Gastroesophageal sphincter (tissue), 3 donors: ENCODE data around the gene CNTNAP5.

Experiments
- POLR2A ChIP-seq, 2 donors: fragments of 450-650 bp; IDR thresholded peaks; one replicate each; pipeline ENCODE4 v1.6.1; 2017; ENCODE audit warnings: antibody characterized with exemption in 2 of 2, mild to moderate bottlenecking in 2 of 2, moderate library complexity in 1 of 2
- POLR2AphosphoS5 ChIP-seq: sonication (generic); formaldehyde crosslinking; IDR thresholded peaks from one replicate; pipeline ENCODE4 v1.6.1; 2017; ENCODE audit warnings: antibody characterized with exemption
- TF ChIP-seq, protein P1 (sequence below), 4 experiments: fragments of 200-600 bp in 2 of 4; fragments of 450-650 bp in 2 of 4; sonication (generic) in 1 of 4; IDR thresholded peaks; one replicate each; pipeline ENCODE4 v1.5.1; 2017 to 2019; ENCODE audit warnings: antibody characterized with exemption in 4 of 4, mild to moderate bottlenecking in 2 of 4, moderate library complexity in 2 of 4

GRCh38 chr2:124269348-124269747 is 244.3 kb downstream of the CNTNAP5 start:
- TF ChIP-seq POLR2AphosphoS5 (no peak), POLR2A (IDR thresholded peaks at IDR 0.05) (no peak)
- TF ChIP-seq, protein P1, sequence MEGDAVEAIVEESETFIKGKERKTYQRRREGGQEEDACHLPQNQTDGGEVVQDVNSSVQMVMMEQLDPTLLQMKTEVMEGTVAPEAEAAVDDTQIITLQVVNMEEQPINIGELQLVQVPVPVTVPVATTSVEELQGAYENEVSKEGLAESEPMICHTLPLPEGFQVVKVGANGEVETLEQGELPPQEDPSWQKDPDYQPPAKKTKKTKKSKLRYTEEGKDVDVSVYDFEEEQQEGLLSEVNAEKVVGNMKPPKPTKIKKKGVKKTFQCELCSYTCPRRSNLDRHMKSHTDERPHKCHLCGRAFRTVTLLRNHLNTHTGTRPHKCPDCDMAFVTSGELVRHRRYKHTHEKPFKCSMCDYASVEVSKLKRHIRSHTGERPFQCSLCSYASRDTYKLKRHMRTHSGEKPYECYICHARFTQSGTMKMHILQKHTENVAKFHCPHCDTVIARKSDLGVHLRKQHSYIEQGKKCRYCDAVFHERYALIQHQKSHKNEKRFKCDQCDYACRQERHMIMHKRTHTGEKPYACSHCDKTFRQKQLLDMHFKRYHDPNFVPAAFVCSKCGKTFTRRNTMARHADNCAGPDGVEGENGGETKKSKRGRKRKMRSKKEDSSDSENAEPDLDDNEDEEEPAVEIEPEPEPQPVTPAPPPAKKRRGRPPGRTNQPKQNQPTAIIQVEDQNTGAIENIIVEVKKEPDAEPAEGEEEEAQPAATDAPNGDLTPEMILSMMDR (IDR thresholded peaks at IDR 0.05), result no peak
